DMS53 treated with DMSO at 0.1 percent for 48 hours (cell line): ENCODE data around the gene KLK12.
A peak's percentile ranks its signal among the peaks of the same experiment; 100 is the strongest.

Experiments used
- DNase-seq: peaks from one replicate; lab custom pipeline; 2025; ENCODE audit not compliant: unreplicated experiment; lab: John Stamatoyannopoulos, UW

The KLK12 gene

GRCh38 chr19:51055866-51056265, 21.1 kb upstream of the KLK12 start:
- no peak for DNase-seq

GRCh38 chr19:51047031-51047335, 12.2 kb upstream of the KLK12 start:
- DNase-seq: no peak

GRCh38 chr19:51044327-51044726, 9.5 kb upstream of the KLK12 start:
- DNase-seq: no peak

GRCh38 chr19:51043497-51043896, 8.7 kb upstream of the KLK12 start:
- no peak for DNase-seq

GRCh38 chr19:51040151-51040550, 5.3 kb upstream of the KLK12 start:
- no peak for DNase-seq

GRCh38 chr19:51036519-51036918, 1.7 kb upstream of the KLK12 start:
- DNase-seq: no peak

GRCh38 chr19:51031880-51032225, 2.9 kb downstream of the KLK12 start:
- DNase-seq: no peak

GRCh38 chr19:51031220-51031879, 3.5 kb downstream of the KLK12 start:
- no peak for DNase-seq

- DNase-seq: no peak
These were observed 4.2 kb downstream of the KLK12 start for GRCh38 chr19:51030631-51031030.

- no peak for DNase-seq
These were observed 5.1 kb downstream of the KLK12 start for GRCh38 chr19:51029718-51030117.

GRCh38 chr19:51027873-51028272, 6.9 kb downstream of the KLK12 start:
- no peak for DNase-seq

GRCh38 chr19:51027126-51027806, 7.5 kb downstream of the KLK12 start:
- peak; percentile 62 for DNase-seq

- DNase-seq: peak; percentile 83
These were observed 8.3 kb downstream of the KLK12 start, which contains the start of gene KLK11 for GRCh38 chr19:51026554-51026831. TSS of gene KLK11 (minus strand) at chr19:51026616. CDS start at chr19:51025631, 985 bp downstream.

GRCh38 chr19:51025809-51026553, 8.8 kb downstream of the KLK12 start:
- peak; percentile 42 for DNase-seq

- DNase-seq: peak; percentile 42
These were observed 9.4 kb downstream of the KLK12 start for GRCh38 chr19:51025401-51025800.

GRCh38 chr19:51024924-51025323, 9.9 kb downstream of the KLK12 start:
- DNase-seq: peak; percentile 86

- DNase-seq: no peak
These were observed 10.9 kb downstream of the KLK12 start for GRCh38 chr19:51023946-51024345.

GRCh38 chr19:51022526-51022925, 12.3 kb downstream of the KLK12 start:
- no peak for DNase-seq

GRCh38 chr19:51020988-51021651, 13.7 kb downstream of the KLK12 start:
- DNase-seq: peak; percentile 85

- peak; percentile 41 for DNase-seq
These were observed 15.3 kb downstream of the KLK12 start, which contains the start of gene KLK10 for GRCh38 chr19:51019544-51019925. TSS of gene KLK10 (minus strand) at chr19:51019709. CDS start at chr19:51019130, 579 bp downstream.

GRCh38 chr19:51018745-51019543, 15.9 kb downstream of the KLK12 start:
- no peak for DNase-seq
